ENCODE data around the gene C1orf116. TPM values are rescaled to one million over a fixed set of nuclear protein-coding genes. Genes with fewer than 3 reads are reported as not detected.

Gene C1orf116
- total RNA-seq, 1 donor from 2014 or later: 0.04 TPM

DNA sequence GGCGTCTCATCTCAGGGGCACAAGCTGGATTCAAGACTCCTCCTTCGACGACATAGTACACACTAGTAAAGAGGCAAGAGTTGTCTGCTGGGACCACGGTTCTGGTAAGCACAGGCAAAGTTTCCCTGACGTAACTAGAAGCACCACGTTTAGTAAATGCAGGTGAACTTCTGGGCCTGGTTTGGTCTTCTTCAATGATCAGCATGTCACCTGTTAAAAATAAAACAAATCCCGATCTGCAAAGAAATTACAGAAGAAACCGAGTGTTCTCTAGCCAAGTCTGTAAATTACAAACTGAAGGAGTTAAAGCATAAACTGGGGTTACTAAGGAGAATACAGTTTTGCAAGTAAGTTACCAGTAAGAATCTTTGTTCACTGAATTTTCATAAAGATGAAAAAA, 17.0 kb upstream of the C1orf116 start:
- peaks cover 11% of the 10 kb centered on the region for H3K27me3 Mint-ChIP-seq (ENCODE audit: insufficient read depth, low read depth)
- Histone ChIP-seq H3F3A (ENCODE audit: low read depth) (peaks cover 27% of the 10 kb centered on the region), H3K4me2 (peak overlapping the region; percentile 89), H3K9me3 (ENCODE audit: low read depth) (no peaks in the 10 kb centered on the region), H3K27me3 (peaks cover 12% of the 10 kb centered on the region), H3K79me2 (ENCODE audit: low read depth) (peaks cover 55% of the 10 kb centered on the region), H3K36me3 (no peaks in the 10 kb centered on the region), H3K4me3 (peak overlapping the region; percentile 69), H4K20me1 (ENCODE audit: low read depth) (peaks cover 39% of the 10 kb centered on the region), H3K4me1 (peaks cover 28% of the 10 kb centered on the region), H3K27ac (no peak overlapping the region), H3K9ac (peak overlapping the region; percentile 87), H2AFZ (replicated peaks) (no peak overlapping the region)
- no peaks in the 10 kb centered on the region for H3K9me3 Mint-ChIP-seq
- TF ChIP-seq EZH2 (IDR thresholded peaks at IDR 0.05): no peak
- TF ChIP-seq EZH2phosphoT487 (IDR thresholded peaks at IDR 0.05): no peak
- TF ChIP-seq, protein P1, sequence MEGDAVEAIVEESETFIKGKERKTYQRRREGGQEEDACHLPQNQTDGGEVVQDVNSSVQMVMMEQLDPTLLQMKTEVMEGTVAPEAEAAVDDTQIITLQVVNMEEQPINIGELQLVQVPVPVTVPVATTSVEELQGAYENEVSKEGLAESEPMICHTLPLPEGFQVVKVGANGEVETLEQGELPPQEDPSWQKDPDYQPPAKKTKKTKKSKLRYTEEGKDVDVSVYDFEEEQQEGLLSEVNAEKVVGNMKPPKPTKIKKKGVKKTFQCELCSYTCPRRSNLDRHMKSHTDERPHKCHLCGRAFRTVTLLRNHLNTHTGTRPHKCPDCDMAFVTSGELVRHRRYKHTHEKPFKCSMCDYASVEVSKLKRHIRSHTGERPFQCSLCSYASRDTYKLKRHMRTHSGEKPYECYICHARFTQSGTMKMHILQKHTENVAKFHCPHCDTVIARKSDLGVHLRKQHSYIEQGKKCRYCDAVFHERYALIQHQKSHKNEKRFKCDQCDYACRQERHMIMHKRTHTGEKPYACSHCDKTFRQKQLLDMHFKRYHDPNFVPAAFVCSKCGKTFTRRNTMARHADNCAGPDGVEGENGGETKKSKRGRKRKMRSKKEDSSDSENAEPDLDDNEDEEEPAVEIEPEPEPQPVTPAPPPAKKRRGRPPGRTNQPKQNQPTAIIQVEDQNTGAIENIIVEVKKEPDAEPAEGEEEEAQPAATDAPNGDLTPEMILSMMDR (IDR thresholded peaks at IDR 0.05): no peak
- no peak for DNase-seq (ENCODE audit: low spot score)
- H3K4me1 Mint-ChIP-seq: peaks cover 39% of the 10 kb centered on the region
- H3K27ac Mint-ChIP-seq: no peak overlapping the region
- peak overlapping the region; percentile 95 for H3K4me3 Mint-ChIP-seq
- H3K36me3 Mint-ChIP-seq: peaks cover 16% of the 10 kb centered on the region

DNA sequence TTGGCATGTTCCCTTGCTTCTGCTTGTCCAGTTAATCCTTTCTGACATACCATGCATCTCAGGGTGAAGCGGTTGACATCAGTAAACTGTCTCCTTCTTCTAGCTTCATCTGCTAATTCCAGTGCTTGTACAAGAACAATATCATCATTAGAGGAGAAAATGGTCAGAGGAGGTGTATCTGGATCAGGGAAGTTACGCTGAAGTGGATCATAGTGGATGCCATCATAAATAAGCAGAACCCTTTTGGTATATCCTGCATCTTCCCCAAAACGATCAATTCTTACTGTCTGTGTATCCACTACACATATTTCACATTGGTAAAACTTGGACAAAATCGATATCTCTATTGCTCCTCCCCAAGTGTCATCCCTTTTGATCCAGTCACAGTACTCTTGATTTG, 16.5 kb upstream of the C1orf116 start:
- Histone ChIP-seq H3K9ac (no peak overlapping the region), H3K4me1 (peaks cover 28% of the 10 kb centered on the region), H3K27me3 (peaks cover 7% of the 10 kb centered on the region), H3K27ac (no peak overlapping the region), H3K9me3 (ENCODE audit: low read depth) (no peaks in the 10 kb centered on the region), H3F3A (ENCODE audit: low read depth) (peaks cover 27% of the 10 kb centered on the region), H3K4me3 (no peak overlapping the region), H3K4me2 (peak overlapping the region; percentile 89), H3K36me3 (no peaks in the 10 kb centered on the region), H3K79me2 (ENCODE audit: low read depth) (peaks cover 55% of the 10 kb centered on the region), H4K20me1 (ENCODE audit: low read depth) (peaks cover 39% of the 10 kb centered on the region), H2AFZ (replicated peaks) (no peak overlapping the region)
- Mint-ChIP-seq H3K36me3 (peaks cover 16% of the 10 kb centered on the region), H3K4me1 (peaks cover 39% of the 10 kb centered on the region), H3K27me3 (ENCODE audit: insufficient read depth, low read depth) (peaks cover 9% of the 10 kb centered on the region), H3K9me3 (no peaks in the 10 kb centered on the region), H3K27ac (no peak overlapping the region), H3K4me3 (peak overlapping the region; percentile 95)
- TF ChIP-seq, protein P1 (IDR thresholded peaks at IDR 0.05): no peak
- no peak for TF ChIP-seq EZH2 (IDR thresholded peaks at IDR 0.05)
- TF ChIP-seq EZH2phosphoT487 (IDR thresholded peaks at IDR 0.05): no peak
- DNase-seq (ENCODE audit: low spot score): no peak

DNA sequence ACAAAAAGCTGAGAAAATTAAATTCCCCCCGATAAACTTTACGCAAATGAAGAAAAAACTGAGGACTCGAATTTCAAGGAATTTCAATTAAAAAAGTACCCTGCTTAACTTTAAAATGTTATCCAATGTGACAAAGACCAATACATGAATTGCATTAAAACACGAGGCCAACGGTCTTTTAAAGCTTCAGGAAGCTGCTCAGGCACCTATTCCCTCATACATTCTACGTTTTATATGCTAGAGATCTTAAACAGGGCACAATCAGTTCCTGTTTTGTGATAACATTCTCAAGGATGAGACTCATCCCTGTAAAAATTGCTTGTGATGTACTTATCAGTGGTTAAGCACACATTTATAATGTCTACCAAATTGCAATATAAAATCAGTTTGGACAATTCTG, 15.5 kb upstream of the C1orf116 start:
- Histone ChIP-seq H3K36me3 (no peaks in the 10 kb centered on the region), H3F3A (ENCODE audit: low read depth) (peaks cover 27% of the 10 kb centered on the region), H3K4me3 (no peak overlapping the region), H3K27me3 (no peaks in the 10 kb centered on the region), H2AFZ (replicated peaks) (no peak overlapping the region), H3K4me1 (peaks cover 28% of the 10 kb centered on the region), H4K20me1 (ENCODE audit: low read depth) (peaks cover 42% of the 10 kb centered on the region), H3K9ac (no peak overlapping the region), H3K9me3 (ENCODE audit: low read depth) (no peaks in the 10 kb centered on the region), H3K4me2 (peak overlapping the region; percentile 19), H3K79me2 (ENCODE audit: low read depth) (peaks cover 55% of the 10 kb centered on the region), H3K27ac (no peak overlapping the region)
- H3K36me3 Mint-ChIP-seq: peaks cover 17% of the 10 kb centered on the region
- no peaks in the 10 kb centered on the region for H3K9me3 Mint-ChIP-seq
- H3K27ac Mint-ChIP-seq: no peak overlapping the region
- no peak for DNase-seq (ENCODE audit: low spot score)
- peaks cover 39% of the 10 kb centered on the region for H3K4me1 Mint-ChIP-seq
- no peak for TF ChIP-seq EZH2 (IDR thresholded peaks at IDR 0.05)
- TF ChIP-seq, protein P1 (IDR thresholded peaks at IDR 0.05): no peak
- TF ChIP-seq EZH2phosphoT487 (IDR thresholded peaks at IDR 0.05): no peak
- H3K27me3 Mint-ChIP-seq (ENCODE audit: insufficient read depth, low read depth): peaks cover 3% of the 10 kb centered on the region
- H3K4me3 Mint-ChIP-seq: no peak overlapping the region

Data from neural progenitor cell (in vitro differentiated cells).